Measurements from ENCODE around the gene DHX9.
"Not testable (repeated sequence)": the region's sequence is repeated elsewhere in the genome, so short reads cannot be mapped to it uniquely, and the experiment has no call there.

Gene DHX9

DNA sequence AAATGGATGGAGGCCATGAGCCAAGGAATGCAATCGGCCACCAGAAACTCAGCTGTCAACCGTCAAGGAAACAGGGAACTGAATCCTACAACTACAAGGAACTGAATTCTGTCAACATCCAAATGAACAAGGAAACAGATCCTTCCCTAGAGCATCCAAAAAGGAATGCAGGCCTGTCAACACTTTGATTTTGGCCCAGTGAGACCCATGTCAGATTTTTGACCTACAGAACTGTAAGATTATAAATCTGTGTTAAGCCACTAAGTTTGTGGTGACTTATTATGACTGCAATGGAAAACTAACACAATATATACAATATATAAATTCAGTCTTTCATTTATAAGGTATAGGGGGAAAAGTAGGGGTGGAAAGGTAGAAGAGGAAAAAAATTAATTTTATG, 58.5 kb downstream of the DHX9 start:
- DNase-seq, result no peak

DNA sequence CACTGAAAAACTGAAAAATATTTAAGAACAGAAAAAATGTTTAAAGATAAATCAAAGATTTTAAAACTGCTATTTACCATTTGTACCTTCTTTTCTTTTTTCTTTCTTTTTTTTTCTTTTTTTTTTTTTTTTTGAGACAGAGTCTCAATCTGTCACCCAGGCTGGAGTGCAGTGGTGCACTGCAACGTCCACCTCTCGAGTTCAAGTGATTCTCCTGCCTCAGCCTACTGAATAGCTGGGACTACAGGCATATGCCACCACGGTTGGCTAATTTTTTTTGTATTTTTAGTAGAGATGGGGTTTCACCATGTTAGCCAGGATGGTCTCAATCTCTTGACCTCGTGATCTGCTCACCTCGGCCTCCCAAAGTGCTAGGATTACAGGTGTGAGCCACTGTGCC, 62.8 kb downstream of the DHX9 start:
- not testable (repeated sequence) for DNase-seq

DNA sequence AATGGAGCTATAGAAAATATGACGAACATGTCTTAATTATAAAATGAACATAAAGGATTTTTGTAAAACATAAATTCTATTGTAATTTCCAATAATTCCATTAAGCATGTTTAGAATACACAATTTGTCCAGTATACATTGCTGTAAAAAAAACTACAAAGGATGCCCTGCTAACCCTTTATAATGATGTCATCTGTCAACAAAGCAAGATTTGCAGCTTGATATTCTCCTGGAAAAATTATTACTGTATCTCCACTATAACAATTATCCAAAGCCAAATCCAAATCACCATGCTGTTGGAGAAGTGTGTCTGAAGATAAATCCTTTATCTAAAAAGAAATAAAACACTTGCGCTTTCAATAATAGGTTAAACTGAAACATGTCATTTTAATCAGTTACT, 66.2 kb downstream of the DHX9 start:
- no peak for DNase-seq

DNA sequence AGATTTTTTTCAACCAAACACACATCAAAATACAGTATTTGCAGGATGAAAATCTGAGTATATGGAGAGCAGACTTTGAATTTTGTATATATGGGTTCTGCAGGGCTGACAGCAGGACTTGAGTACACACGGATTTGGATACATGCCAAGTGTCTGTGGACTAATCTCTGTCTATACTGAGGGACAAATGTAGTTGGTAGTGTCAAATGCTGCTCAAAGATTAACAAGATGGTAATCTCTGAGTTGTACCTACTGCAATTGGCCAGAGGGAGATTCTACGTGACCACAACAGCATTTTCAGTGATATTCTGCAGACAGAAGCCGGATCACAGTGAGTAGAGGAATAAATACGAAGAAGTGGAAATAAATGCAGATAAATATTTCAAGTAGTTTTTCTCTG, 70.4 kb downstream of the DHX9 start:
- no peak for DNase-seq

DNA sequence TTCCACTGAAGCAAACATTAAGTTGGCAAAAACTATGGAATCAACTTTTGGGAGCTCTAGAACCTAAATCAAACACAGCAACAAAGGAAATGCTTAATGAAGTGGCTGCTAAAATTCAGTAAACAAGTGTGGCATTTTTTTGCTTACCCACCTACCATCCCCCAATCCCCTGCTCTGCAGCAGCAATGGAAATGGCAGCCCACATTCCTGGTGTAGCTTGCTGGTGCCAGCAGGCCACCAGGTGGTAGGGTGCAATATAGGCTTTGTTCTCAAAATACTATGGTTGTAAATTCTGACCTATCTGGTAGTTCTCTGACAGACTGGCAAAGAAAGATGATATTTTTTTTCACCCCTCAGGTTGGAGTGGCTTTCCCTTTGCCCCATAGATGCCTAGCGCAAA, 71.0 kb downstream of the DHX9 start:
- DNase-seq, result no peak

DNA sequence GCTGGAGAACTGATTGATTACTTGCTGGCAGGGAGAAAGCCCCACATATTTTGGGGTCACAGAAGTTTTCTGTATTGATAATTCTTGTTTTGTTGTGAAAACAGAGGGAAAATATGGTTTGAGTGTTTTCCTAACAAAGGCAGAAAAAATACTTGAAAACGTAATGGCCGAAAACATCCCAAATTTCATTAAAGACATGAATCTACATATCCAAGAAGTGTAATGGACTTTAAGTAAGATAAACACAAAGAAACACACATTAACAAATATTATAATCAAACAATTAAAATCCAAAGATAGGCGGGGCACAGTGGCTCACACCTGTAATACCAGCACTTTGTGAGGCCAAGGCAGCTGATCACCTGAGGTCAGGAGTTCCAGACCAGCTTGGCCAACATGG, 74.3 kb downstream of the DHX9 start:
- no peak for DNase-seq

DNA sequence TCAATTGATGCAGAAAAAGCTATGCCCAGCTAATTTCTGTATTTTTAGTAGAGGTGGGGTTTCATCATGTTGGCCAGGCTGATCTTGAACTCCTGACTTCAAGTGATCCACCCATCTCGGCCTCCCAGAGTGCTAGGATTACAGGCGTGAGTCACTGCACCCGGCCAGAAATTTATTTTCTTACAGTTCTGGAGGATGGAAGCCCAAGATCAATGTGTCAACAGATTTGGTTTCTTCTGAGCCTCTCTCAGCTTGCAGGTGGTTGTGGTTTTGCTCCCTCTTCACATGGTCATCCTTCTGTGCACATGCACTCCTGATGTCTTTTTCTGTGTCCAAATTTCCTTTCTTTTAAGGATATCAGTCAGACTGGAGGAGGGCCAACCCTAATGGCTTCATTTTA, 78.2 kb downstream of the DHX9 start:
- no peak for DNase-seq

DNA sequence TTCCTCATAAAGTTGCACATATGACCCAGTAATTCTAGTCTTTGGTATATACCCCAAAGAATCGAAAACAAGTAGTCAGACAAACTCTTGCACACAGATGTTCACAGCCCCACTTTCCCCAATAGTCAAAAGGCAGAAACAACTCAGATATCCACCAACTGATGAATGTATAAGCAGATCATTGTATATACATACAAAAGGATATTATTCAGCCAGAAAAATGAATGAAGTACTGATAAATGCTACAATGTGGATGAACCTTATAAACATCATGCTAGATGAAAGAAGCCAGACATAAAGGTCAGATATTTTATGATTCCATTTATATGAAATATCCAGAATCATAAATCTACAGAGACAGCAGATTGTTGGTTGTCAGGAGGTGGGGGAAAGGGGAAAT, 86.5 kb downstream of the DHX9 start:
- no peak for DNase-seq

DNA sequence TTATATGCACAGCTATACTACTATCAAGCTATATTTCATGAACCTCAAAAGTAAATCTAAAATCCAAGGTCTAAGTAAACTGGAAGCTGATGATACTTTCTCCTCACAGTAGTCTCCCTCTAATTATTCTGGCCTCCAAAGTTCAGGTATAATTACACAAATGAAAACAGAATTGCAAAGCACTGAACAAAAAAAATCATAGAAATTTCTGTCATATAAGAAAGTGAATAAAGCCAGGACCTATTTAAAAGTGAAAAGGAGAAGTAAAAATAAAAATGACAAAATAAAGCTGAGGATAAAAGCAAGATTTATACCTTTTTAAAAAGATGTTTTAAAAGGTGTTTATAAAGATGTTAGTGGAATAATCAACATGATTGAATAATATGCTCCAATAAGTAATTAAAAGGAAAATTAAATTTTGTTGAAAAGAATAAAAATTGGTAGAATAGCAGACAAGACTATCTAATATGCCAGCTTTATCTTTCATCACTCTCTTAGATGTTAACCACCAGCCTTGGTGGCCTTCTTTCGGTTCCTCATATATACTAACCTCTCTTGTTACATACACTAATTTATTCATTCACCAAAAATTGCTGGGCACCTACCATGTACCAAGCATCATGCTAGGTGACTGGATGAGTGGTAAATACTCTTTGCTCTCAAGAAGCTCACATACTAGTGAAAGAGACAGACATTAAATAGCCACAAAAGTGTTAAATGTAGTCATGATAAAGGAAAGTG, 88.7 kb downstream of the DHX9 start:
- no peak for DNase-seq

DNA sequence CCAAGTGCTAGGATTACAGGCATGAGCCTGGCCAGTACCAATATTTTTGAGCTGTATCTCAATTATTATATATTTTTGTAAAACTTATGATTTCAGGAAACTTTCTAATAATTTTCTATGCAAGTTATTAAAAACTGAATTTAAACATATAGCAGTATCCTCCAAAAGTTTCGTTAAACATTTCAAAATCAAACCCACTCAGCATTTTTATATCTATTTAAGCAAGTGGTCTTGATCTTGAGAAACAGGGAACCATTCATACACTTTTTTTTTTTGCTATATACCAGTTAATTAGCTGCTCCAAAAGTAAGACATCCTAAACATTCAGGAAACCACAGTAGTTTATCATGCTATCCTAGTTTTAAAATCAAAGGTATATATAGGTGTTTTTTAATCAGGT, 91.8 kb downstream of the DHX9 start:
- no peak for DNase-seq

DNA sequence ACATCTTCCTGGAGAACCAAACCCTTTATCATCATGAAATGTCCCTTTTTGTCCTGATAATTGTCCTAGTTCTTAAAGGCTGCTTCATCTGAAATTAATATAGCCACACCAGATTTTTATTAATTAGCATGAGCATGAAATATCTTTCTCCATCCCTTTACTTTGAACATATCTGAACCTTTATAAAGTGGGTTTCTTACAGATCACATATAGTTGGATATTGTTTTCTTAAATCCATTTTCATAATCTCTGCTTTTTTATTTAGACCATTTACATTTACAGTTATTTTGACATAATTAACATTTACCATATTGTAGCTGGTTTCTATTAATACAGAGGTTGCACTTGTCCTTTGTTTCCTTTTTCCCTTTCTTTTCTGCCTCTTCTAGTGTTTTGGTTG, 96.6 kb downstream of the DHX9 start:
- DNase-seq, result no peak

All from NCI-H524 treated with DMSO at 0.1 percent for 48 hours (cell line).